Omental fat pad (tissue), 4 donors: Measurements from ENCODE around the gene FBL. TPM values are rescaled to one million over a fixed set of nuclear protein-coding genes. Genes with fewer than 3 reads are reported as not detected.
"Not testable (repeated sequence)": the region's sequence is repeated elsewhere in the genome, so short reads cannot be mapped to it uniquely, and the experiment has no call there.

Source experiments
- ATAC-seq: fragments of 150-250 bp; one replicate; pipeline ENCODE4 v1.9.1; 2016; ENCODE audit warnings: mild to moderate bottlenecking, moderate library complexity; ENCODE audit not compliant: low FRiP score
- DNase-seq: peaks from one replicate; pipeline ENCODE4 v3.0.0-alpha.2; 2019; ENCODE audit warnings: low spot score
- CTCF ChIP-seq, 3 donors: fragments of 450-650 bp; IDR thresholded peaks; one replicate each; pipeline ENCODE4 v1.5.1; 2016 to 2017; ENCODE audit warnings: antibody characterized with exemption in 3 of 3, mild to moderate bottlenecking in 3 of 3, moderate library complexity in 2 of 3
- total RNA-seq, 4 donors: library from RNA; depleted of rRNA; stranded (reverse); fragments of >200 nt; gene quantifications; one replicate each; pipeline ENCODE4 v1.1.0, GENCODE V29; 2016

Gene FBL
- total RNA-seq, 4 donors from 2014 or later = 103 to 194 (median 125) TPM

DNA sequence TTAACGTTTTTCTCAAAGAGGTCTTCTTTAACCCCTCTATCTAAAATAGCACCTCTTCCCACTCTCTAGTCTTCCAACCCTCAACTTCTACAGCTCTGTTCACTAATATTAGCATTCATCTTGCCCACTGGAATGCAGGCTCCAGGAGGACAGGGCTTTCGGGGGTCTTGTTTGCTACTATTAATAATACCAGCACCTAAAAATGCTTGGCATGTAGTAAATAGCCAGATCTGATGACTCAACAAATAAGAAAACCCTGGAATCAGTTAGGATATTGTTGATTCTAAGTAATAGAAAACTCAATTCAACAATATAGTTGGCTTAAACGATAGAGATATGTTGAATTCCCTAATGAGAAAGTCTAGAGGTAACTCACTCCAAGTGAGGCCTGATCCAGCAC lies 26.4 kb downstream of the FBL start:
- DNase-seq = no peak
- TF ChIP-seq CTCF (IDR thresholded peaks at IDR 0.05) = no peak
- ATAC-seq = no peak

GRCh38 chr19:39818626-39819097 lies 27.5 kb downstream of the FBL start:
- ATAC-seq (no peak), DNase-seq (no peak)

DNA sequence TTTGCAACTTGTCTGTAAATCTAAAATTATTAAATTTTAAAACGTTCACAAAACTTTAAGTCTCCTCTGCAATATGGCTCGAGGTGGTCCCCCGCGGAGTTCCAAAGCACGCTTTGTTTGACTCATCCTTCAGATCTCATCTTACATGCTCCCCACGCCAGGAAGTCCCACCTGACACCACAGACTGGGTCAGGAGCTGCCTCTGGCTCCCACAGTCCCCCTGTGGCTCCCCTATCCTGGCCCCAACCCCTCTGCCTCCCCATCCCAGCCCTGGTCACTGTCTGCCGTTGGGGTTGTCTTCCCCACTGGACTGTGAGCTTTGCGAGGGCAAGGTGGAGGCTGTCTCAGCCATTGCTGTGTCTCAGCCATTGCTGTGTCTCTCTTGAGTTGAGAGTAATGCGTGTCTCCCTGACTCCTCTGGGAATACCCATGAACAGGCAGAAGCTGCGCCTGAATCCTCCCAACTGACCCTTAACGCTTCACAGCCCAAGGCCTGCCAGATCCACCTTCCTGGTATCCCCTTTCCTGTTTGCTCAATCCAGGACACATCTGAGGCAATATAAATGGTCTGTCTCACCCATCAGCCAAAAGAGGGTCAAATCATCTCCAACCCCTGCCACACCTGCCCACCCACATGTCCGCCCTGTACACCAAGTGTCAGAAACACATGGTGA lies 28.2 kb downstream of the FBL start:
- no peak for TF ChIP-seq CTCF (IDR thresholded peaks at IDR 0.05)
- no peak for ATAC-seq
- no peak for DNase-seq

More at GRCh38 chr19:39818626-39819097, 27.5 kb downstream of the FBL start:
- no peak for TF ChIP-seq CTCF (IDR thresholded peaks at IDR 0.05)

DNA sequence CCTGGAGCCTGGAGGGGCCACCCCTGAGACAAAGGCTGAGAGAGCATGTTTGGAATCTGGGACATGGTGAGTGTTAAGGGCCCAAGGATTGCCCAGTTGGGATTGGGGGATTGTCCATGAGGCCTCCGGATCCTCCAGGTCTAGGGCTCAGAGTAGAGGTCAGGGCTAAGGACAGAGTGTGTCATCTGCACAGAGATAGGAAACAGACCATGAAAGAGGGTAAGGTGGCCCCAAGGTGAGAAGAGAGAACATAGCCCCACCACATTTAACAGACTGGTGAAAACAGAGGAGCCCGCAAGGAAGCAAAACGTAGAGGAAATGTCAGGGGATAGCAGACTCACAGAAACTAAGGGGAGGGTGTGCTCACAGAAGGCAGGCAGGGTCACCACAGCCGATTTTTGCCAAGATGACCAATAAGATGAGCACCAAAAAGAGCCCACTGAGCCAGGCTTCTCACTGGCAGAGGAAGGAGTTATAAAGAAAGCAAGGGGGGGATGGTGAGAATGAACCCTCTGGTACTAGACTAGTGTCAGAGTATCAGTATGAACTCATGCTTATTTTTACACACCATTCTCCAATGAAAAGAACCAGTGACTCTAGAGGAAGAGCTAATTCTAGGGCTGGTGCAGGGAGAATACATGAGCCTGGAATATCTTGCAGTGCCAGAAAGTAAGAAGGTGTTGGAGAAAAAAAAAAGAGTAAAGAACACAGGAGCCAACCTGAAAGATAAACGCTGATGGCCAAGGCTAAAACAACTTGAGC lies 29.7 kb downstream of the FBL start:
- no peak for TF ChIP-seq CTCF (IDR thresholded peaks at IDR 0.05)
- ATAC-seq (no peak), DNase-seq (no peak)

DNA sequence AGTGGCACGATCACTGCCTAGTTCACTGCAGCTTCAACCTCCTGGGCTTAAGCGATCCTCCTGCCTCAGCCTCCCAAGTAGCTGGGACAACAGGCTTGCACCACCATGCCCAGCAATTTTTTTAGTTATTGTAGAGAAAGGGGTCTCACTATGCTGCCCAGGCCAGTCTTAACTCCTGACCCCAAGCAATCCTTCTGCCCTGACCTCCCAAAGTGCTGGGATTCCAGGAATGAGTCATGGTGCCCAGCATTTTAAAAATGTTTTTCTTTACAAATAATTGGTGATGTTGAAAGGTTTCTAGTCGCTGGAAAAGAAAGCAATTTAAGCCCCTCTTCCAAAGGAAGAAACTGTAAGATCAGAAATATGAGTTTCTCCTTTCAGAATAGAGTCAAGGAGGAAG lies 31.6 kb downstream of the FBL start:
- DNase-seq (no peak), ATAC-seq (no peak)
- no peak for TF ChIP-seq CTCF (IDR thresholded peaks at IDR 0.05)

GRCh38 chr19:39814111-39814510 lies 32.1 kb downstream of the FBL start:
- not testable (repeated sequence) for DNase-seq, ATAC-seq

- DNase-seq (no peak), ATAC-seq (no peak)
- no peak for TF ChIP-seq CTCF (IDR thresholded peaks at IDR 0.05)
Observed at GRCh38 chr19:39813264-39813993, 32.8 kb downstream of the FBL start.
